ENCODE data around the gene RAB35. TPM values are rescaled to one million over a fixed set of nuclear protein-coding genes. Genes with fewer than 3 reads are reported as not detected.

Gene RAB35
- total and polyA plus RNA-seq, 4 donors = 22.1 to 51.8 (median 37.1) TPM

DNA sequence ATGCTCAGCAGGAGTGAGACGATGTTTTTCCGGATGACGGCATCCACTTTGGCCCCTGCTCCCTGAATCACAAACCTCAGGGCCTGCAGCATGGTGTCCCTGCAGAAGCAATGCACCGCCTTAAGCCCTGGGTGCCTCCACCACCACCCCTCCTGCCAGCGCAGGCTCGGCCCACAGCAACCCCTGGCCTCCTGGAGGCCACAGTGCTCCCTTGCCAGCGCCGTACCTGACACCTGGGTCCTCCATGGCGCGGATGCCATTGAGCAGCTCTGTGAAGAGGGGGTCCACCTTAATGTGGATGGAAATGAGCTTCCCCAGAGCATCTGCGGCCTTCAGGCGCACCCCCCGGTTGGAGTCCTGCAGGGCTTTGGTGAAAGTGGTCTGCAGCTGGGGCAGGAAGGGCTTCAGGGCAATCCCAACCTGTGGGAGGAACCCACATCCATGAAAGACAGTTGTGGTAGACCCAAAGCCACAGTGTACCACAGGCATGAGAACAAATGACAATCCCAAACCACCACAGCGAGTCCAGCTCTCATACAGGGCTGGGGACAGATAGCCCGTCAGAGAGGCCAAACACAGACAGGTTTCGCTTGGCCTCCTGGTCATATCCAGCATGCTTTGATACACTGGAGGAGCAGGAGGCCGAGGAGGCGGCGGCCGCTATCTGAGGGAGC lies 17.9 kb upstream of the RAB35 start:
- Histone ChIP-seq H3K4me1 (ENCODE audit: control insufficient read depth in 5 of 5, insufficient read depth in 5 of 5, low read length in 5 of 5) (no peaks in the 10 kb centered on the region), H3K36me3 (ENCODE audit: control insufficient read depth in 4 of 4, insufficient read depth in 4 of 4, low read length in 4 of 4) (peaks cover 40 to 83% (median 63%) of the 10 kb centered on the region in 4 donors)
- no peak for DNase-seq

DNA sequence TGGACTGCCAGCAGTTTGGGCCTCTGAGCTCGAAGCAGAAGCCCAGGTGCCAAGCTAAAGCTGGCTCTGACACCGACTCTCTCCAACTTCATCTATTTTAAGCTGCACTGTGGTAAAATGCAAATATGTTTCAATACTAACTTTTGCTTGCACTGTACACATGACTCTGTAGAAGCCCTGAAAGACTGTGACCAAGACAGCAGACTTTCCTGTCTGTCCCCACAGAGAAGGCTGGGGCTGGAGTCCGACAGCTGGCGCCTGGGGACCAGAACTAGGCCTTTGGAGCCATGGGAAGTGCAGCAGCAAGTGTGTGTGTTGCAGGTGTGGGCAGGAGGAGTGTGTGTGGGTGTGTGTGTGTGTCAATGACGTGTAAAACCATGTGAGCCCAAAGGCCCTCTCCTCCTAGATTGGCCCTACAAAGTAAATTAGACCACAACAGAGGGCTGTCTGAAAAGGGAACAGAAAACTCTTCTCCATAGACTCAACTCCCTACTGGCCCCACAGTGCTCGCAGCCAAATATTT lies 16.4 kb upstream of the RAB35 start:
- no peak for DNase-seq
- 91 to 96% methylated on average over 5 to 6 of the region's 6 CpGs for WGBS, 2 donors
- Histone ChIP-seq H3K27me3 (ENCODE audit: control insufficient read depth in 3 of 3, insufficient read depth in 3 of 3, low read length in 2 of 3) (no peaks in the 10 kb centered on the region), H3K9ac (ENCODE audit: insufficient read depth in 1 of 2, low read length in 2 of 2) (no peak overlapping the region), H3K9me3 (ENCODE audit: control insufficient read depth in 4 of 4, insufficient read depth in 3 of 4, low read length in 3 of 4) (peaks cover 0 to 1% (median 0%) of the 10 kb centered on the region in 4 donors), H3K36me3 (ENCODE audit: control insufficient read depth in 4 of 4, insufficient read depth in 4 of 4, low read length in 4 of 4) (peaks cover 40 to 87% (median 57%) of the 10 kb centered on the region in 4 donors), H3K27ac (ENCODE audit: low read depth in 1 of 2, low read length in 1 of 2) (no peak overlapping the region), H3K4me3 (no peak overlapping the region), H3K4me1 (ENCODE audit: control insufficient read depth in 5 of 5, insufficient read depth in 5 of 5, low read length in 5 of 5) (no peaks in the 10 kb centered on the region)
- ATAC-seq (ENCODE audit: insufficient read depth, low FRiP score) = no peak
- TF ChIP-seq, protein P1, sequence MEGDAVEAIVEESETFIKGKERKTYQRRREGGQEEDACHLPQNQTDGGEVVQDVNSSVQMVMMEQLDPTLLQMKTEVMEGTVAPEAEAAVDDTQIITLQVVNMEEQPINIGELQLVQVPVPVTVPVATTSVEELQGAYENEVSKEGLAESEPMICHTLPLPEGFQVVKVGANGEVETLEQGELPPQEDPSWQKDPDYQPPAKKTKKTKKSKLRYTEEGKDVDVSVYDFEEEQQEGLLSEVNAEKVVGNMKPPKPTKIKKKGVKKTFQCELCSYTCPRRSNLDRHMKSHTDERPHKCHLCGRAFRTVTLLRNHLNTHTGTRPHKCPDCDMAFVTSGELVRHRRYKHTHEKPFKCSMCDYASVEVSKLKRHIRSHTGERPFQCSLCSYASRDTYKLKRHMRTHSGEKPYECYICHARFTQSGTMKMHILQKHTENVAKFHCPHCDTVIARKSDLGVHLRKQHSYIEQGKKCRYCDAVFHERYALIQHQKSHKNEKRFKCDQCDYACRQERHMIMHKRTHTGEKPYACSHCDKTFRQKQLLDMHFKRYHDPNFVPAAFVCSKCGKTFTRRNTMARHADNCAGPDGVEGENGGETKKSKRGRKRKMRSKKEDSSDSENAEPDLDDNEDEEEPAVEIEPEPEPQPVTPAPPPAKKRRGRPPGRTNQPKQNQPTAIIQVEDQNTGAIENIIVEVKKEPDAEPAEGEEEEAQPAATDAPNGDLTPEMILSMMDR (IDR thresholded peaks at IDR 0.05; ENCODE audit: control extremely low read depth, extremely low read depth) = no peak

More for the DNA sequence above, 17.9 kb upstream of the RAB35 start:
- Histone ChIP-seq H3K9ac (ENCODE audit: insufficient read depth in 1 of 2, low read length in 2 of 2) (no peak overlapping the region), H3K4me3 (no peak overlapping the region), H3K9me3 (ENCODE audit: control insufficient read depth in 4 of 4, insufficient read depth in 3 of 4, low read length in 3 of 4) (peaks cover 0 to 1% (median 0%) of the 10 kb centered on the region in 4 donors), H3K27me3 (ENCODE audit: control insufficient read depth in 3 of 3, insufficient read depth in 3 of 3, low read length in 2 of 3) (no peaks in the 10 kb centered on the region), H3K27ac (ENCODE audit: low read depth in 1 of 2, low read length in 1 of 2) (no peak overlapping the region)
- 97 to 98% methylated on average over 20 of the region's 20 CpGs for WGBS, 2 donors
- no peak for ATAC-seq (ENCODE audit: insufficient read depth, low FRiP score)
- TF ChIP-seq, protein P1 (IDR thresholded peaks at IDR 0.05; ENCODE audit: control extremely low read depth, extremely low read depth) = no peak

DNA sequence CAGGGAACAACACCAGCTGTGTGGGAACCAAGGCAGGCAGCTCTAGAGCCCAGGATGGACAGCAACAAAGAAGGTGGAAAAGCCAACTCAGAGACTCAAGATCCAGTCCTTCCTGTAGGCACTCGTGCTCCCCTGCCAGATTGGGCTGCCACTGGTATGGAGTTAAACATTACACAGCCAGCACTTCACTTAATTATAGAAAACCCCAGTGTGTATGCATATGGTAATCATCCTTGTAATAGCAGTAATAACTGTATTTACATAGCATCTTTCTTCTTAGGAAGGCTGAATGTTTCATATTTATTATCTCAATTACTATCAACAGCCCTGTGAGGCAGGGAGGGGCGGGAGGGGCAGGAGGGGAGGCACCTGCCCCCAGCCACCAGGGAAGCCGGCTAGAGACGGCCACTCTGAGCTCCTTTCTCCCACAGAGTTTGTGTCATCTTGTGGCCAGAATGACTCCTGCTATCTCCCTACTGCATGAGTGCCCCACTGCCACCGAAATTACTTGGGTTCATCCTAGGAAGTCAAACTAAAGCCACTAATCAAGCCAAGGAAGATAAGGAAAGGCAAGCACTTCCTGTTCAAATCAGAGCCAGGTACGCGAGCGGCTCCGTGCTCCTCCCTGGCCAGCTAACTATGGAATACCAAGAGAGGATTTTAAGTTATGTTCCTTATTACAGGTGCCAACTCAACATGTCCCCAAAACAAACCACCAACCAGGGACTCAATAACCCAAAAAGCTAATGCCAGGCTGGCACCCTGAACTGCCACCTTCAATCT lies 15.7 kb upstream of the RAB35 start:
- TF ChIP-seq, protein P1 (IDR thresholded peaks at IDR 0.05; ENCODE audit: control extremely low read depth, extremely low read depth) = no peak
- H3K9me3 ChIP-seq (ENCODE audit: control insufficient read depth in 4 of 4, insufficient read depth in 3 of 4, low read length in 3 of 4) = peaks cover 0 to 1% (median 0%) of the 10 kb centered on the region in 4 donors
- WGBS, 2 donors = 70 to 91% methylated on average over 9 of the region's 9 CpGs
- H3K4me3 ChIP-seq = no peak overlapping the region
- peaks cover 44 to 87% (median 57%) of the 10 kb centered on the region in 4 donors for H3K36me3 ChIP-seq (ENCODE audit: control insufficient read depth in 4 of 4, insufficient read depth in 4 of 4, low read length in 4 of 4)
- ATAC-seq (ENCODE audit: insufficient read depth, low FRiP score) = no peak
- H3K27me3 ChIP-seq (ENCODE audit: control insufficient read depth in 3 of 3, insufficient read depth in 3 of 3, low read length in 2 of 3) = no peaks in the 10 kb centered on the region
- no peak overlapping the region for H3K27ac ChIP-seq (ENCODE audit: low read depth in 1 of 2, low read length in 1 of 2)
- DNase-seq = peak in 1 of 3 donors; percentile 13
- no peak overlapping the region for H3K9ac ChIP-seq (ENCODE audit: insufficient read depth in 1 of 2, low read length in 2 of 2)
- H3K4me1 ChIP-seq (ENCODE audit: control insufficient read depth in 5 of 5, insufficient read depth in 5 of 5, low read length in 5 of 5) = no peaks in the 10 kb centered on the region

Data from lung (tissue), 12 donors.